SU-DHL-6 (cell line): ENCODE data around the gene NSUN2.

Source experiments
- H2AFZ ChIP-seq: fragments of 200-600 bp; sonication (generic); 2 replicates; pipeline ENCODE4 v1.6.1; 2014; ENCODE audit warnings: low read depth, mild to moderate bottlenecking, moderate library complexity, mixed read lengths, antibody characterized with exemption, low read length; ENCODE audit not compliant: severe bottlenecking
- H3F3A ChIP-seq: fragments of 200-600 bp; shearing (Covaris generic); 2 replicates; pipeline ENCODE4 v1.6.0; 2016; ENCODE audit warnings: antibody characterized with exemption, mild to moderate bottlenecking; ENCODE audit not compliant: insufficient read depth
- H3K27ac ChIP-seq: fragments of 200-600 bp; sonication (generic); 2 replicates; pipeline ENCODE4 v1.5.1; 2016; ENCODE audit warnings: low read depth, mild to moderate bottlenecking, low read length, moderate library complexity, mixed read lengths
- H3K27me3 ChIP-seq: fragments of 200-600 bp; sonication (generic), shearing (Covaris generic); 2 replicates; pipeline ENCODE4 v1.6.0; 2014; ENCODE audit warnings: mild to moderate bottlenecking, low read length
- H3K36me3 ChIP-seq: fragments of 200-600 bp; sonication (generic); 2 replicates; pipeline ENCODE4 v1.6.1; 2014; ENCODE audit warnings: mild to moderate bottlenecking, low read length, mixed read lengths
- H3K4me2 ChIP-seq: fragments of 300-600, 200-600 bp; shearing (Covaris generic), sonication (generic); 2 replicates; pipeline ENCODE4 v1.6.0; 2014; ENCODE audit warnings: low read length, low read depth, mild to moderate bottlenecking; ENCODE audit not compliant: poor library complexity, severe bottlenecking
- H3K4me3 ChIP-seq: fragments of 200-600 bp; sonication (generic); 2 replicates; pipeline ENCODE4 v1.5.1; 2014; ENCODE audit warnings: antibody characterized with exemption, low read length, mild to moderate bottlenecking, mixed read lengths; ENCODE audit not compliant: insufficient read depth, poor library complexity, severe bottlenecking
- H3K79me2 ChIP-seq: fragments of 200-600 bp; sonication (generic); 2 replicates; pipeline ENCODE4 v1.6.1; 2014; ENCODE audit warnings: mild to moderate bottlenecking, low read length, moderate library complexity; ENCODE audit not compliant: insufficient read depth
- H3K9ac ChIP-seq: fragments of 200-600 bp; sonication (generic); 2 replicates; pipeline ENCODE4 v1.7.0; 2014; ENCODE audit warnings: mild to moderate bottlenecking, low read length
- H3K9me2 ChIP-seq: fragments of 200-600 bp; sonication (generic); replicated peaks from 2 replicates; pipeline ENCODE4 v1.6.1; 2014; ENCODE audit warnings: low read length; ENCODE audit not compliant: insufficient read depth
- H3K9me3 ChIP-seq: fragments of 200-600 bp; sonication (generic); 2 replicates; pipeline ENCODE4 v1.6.1; 2014; ENCODE audit warnings: low read length, mixed read lengths; ENCODE audit not compliant: insufficient read depth
- H4K20me1 ChIP-seq: fragments of 200-600 bp; sonication (generic); 2 replicates; pipeline ENCODE4 v1.6.1; 2014; ENCODE audit warnings: low read depth, mild to moderate bottlenecking, antibody characterized with exemption, low read length, moderate library complexity, mixed read lengths
- EZH2phosphoT487 ChIP-seq: fragments of 200-600 bp; sonication (generic), shearing (Covaris generic); conservative IDR thresholded peaks from 2 replicates; pipeline ENCODE4 v1.6.1; 2018; ENCODE audit warnings: mild to moderate bottlenecking, antibody characterized with exemption, low read length, moderate library complexity, mixed read lengths
- TF ChIP-seq, protein P1 (sequence below): fragments of 200-600 bp; sonication (generic); IDR thresholded peaks from one replicate; pipeline ENCODE4 v1.5.1; 2017; ENCODE audit warnings: antibody characterized with exemption, mild to moderate bottlenecking, low read length, moderate library complexity; ENCODE audit not compliant: insufficient read depth, poor library complexity, severe bottlenecking

The NSUN2 gene

GRCh38 chr5:6568383-6568782 lies 64.5 kb downstream of the NSUN2 start:
- H4K20me1 ChIP-seq, result no peaks in the 10 kb centered on the region
- no peaks in the 10 kb centered on the region for H3F3A ChIP-seq
- H3K27me3 ChIP-seq, result no peaks in the 10 kb centered on the region
- H3K27ac ChIP-seq, result no peak overlapping the region
- H3K9me2 ChIP-seq, result no peaks in the 10 kb centered on the region
- no peaks in the 10 kb centered on the region for H3K36me3 ChIP-seq
- no peak overlapping the region for H3K4me3 ChIP-seq
- no peak overlapping the region for H3K9ac ChIP-seq
- no peak overlapping the region for H2AFZ ChIP-seq
- no peaks in the 10 kb centered on the region for H3K9me3 ChIP-seq
- no peak overlapping the region for H3K4me2 ChIP-seq
- no peaks in the 10 kb centered on the region for H3K79me2 ChIP-seq
- no peak for TF ChIP-seq EZH2phosphoT487
- TF ChIP-seq, protein P1, sequence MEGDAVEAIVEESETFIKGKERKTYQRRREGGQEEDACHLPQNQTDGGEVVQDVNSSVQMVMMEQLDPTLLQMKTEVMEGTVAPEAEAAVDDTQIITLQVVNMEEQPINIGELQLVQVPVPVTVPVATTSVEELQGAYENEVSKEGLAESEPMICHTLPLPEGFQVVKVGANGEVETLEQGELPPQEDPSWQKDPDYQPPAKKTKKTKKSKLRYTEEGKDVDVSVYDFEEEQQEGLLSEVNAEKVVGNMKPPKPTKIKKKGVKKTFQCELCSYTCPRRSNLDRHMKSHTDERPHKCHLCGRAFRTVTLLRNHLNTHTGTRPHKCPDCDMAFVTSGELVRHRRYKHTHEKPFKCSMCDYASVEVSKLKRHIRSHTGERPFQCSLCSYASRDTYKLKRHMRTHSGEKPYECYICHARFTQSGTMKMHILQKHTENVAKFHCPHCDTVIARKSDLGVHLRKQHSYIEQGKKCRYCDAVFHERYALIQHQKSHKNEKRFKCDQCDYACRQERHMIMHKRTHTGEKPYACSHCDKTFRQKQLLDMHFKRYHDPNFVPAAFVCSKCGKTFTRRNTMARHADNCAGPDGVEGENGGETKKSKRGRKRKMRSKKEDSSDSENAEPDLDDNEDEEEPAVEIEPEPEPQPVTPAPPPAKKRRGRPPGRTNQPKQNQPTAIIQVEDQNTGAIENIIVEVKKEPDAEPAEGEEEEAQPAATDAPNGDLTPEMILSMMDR, result no peak

DNA sequence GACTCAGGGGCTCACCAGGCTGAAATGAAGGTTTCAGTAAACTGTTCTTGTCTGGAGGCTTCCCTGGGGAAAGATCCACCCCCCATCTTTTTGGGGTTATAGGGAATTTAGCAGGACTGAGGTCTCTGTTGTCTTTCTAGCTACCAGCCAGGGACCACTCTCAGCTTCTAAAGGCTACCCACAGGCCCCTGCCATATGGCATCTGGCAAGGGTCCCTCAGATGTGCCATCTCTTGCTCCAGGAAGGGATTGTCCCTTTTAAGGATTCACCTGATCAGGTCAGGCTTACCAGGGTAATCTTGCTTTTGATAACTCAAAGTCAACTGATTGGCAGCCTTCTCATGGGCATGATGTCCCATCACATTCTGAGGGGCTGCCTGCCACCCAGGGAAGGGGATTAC lies 65.0 kb downstream of the NSUN2 start:
- H3K4me2 ChIP-seq, result no peak overlapping the region
- TF ChIP-seq EZH2phosphoT487, result no peak
- TF ChIP-seq, protein P1, result no peak
- no peaks in the 10 kb centered on the region for H3F3A ChIP-seq
- H3K27ac ChIP-seq, result no peak overlapping the region
- H3K9me2 ChIP-seq, result no peaks in the 10 kb centered on the region
- no peaks in the 10 kb centered on the region for H4K20me1 ChIP-seq
- no peak overlapping the region for H2AFZ ChIP-seq
- no peaks in the 10 kb centered on the region for H3K27me3 ChIP-seq
- no peak overlapping the region for H3K4me3 ChIP-seq
- H3K9ac ChIP-seq, result no peak overlapping the region
- no peaks in the 10 kb centered on the region for H3K36me3 ChIP-seq
- no peaks in the 10 kb centered on the region for H3K9me3 ChIP-seq
- no peaks in the 10 kb centered on the region for H3K79me2 ChIP-seq

DNA sequence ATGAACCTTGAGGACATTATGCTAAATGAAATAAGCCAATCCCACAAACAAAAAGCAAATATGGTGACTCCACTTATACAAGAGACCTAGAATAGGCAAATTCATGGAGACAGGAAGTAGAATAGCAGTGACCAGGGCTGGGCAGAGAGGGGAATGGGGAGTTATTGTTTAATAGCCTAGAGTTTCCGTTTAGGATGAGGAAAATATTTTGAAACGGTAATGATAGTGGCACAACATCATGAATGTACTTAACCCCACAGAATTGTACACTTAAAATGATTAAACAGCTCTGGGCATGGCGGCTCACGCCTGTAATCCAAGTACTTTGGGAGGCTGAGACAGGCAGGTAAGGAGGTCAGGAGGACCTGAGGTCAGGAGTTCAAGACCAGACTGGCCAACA lies 65.8 kb downstream of the NSUN2 start:
- H3K4me3 ChIP-seq, result no peak overlapping the region
- H3K9ac ChIP-seq, result no peak overlapping the region
- no peaks in the 10 kb centered on the region for H4K20me1 ChIP-seq
- no peaks in the 10 kb centered on the region for H3K27me3 ChIP-seq
- TF ChIP-seq, protein P1, result no peak
- TF ChIP-seq EZH2phosphoT487, result no peak
- H3K79me2 ChIP-seq, result no peaks in the 10 kb centered on the region
- no peaks in the 10 kb centered on the region for H3K9me3 ChIP-seq
- no peak overlapping the region for H3K27ac ChIP-seq
- H2AFZ ChIP-seq, result no peak overlapping the region
- no peaks in the 10 kb centered on the region for H3F3A ChIP-seq
- H3K36me3 ChIP-seq, result no peaks in the 10 kb centered on the region
- no peak overlapping the region for H3K4me2 ChIP-seq
- no peaks in the 10 kb centered on the region for H3K9me2 ChIP-seq
